GM12872 (cell line): ENCODE results near the gene DNAJC22.

Experiments used
- TF ChIP-seq, protein P1 (sequence below): IDR thresholded peaks from 3 replicates; pipeline ENCODE4 v1.5.1; 2011; ENCODE audit warnings: low read depth, mild to moderate bottlenecking, low read length, moderate library complexity; ENCODE audit not compliant: insufficient read depth

Gene DNAJC22

DNA sequence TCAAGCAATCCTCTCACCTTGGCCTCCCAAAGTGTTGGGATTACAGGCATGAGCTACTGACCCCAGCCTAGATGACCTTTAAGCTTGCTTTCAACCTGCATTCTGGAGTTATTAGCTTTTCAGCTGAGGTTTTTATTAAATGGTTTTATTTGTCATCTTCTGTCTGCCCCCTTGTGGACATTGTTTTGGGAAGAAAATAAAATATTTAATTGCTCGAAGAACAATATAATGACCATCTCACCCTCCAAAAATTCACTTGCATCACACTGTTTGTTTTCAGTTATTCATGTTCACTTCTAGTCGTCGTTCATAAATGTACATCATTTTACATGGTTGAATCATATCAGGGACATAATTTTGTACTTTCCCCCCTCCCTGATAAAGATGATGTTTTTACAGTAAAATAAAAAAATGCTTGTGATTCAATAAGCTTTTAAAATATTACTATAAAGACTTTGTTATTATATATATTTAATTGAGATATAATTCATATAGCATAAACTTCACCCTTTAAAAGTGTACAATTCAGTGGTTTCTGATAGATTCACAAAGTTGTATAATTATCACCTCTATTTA is 10.5 kb downstream of the DNAJC22 start:
- TF ChIP-seq, protein P1, sequence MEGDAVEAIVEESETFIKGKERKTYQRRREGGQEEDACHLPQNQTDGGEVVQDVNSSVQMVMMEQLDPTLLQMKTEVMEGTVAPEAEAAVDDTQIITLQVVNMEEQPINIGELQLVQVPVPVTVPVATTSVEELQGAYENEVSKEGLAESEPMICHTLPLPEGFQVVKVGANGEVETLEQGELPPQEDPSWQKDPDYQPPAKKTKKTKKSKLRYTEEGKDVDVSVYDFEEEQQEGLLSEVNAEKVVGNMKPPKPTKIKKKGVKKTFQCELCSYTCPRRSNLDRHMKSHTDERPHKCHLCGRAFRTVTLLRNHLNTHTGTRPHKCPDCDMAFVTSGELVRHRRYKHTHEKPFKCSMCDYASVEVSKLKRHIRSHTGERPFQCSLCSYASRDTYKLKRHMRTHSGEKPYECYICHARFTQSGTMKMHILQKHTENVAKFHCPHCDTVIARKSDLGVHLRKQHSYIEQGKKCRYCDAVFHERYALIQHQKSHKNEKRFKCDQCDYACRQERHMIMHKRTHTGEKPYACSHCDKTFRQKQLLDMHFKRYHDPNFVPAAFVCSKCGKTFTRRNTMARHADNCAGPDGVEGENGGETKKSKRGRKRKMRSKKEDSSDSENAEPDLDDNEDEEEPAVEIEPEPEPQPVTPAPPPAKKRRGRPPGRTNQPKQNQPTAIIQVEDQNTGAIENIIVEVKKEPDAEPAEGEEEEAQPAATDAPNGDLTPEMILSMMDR: peak; percentile 41; the same call in 1 of the 3 replicates

DNA sequence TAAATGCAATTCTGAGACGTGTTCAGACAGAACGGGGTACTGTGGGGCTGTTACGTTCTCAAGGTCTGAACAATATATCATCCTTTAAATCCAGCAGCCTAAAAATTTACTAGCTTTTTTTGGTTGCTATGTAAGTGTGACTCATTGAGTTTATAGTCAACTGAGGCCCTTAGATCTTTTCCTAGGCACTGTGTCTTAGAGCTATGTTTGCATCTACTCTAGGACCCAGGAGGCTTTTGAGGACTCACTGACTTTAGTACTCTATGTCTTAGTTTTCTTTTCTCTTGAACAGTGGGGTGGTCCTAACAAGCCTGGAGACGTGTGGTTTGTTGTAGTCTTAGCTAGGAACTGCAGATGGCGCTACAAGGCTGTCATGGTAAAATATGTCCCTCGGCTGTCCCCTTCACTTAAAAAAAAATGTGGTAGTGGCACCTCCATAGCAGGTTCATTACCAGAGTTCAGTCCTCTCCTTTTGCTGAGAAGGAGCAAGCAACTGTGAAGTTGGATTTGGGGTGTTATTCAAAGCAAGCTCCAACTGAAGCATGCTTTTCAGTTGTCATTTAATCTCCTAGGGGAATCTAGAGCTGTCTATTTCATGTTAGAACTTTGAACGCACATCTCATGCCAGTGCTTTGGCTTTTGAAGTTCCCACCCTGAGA is 11.9 kb downstream of the DNAJC22 start:
- TF ChIP-seq, protein P1: peak; percentile 83

DNA sequence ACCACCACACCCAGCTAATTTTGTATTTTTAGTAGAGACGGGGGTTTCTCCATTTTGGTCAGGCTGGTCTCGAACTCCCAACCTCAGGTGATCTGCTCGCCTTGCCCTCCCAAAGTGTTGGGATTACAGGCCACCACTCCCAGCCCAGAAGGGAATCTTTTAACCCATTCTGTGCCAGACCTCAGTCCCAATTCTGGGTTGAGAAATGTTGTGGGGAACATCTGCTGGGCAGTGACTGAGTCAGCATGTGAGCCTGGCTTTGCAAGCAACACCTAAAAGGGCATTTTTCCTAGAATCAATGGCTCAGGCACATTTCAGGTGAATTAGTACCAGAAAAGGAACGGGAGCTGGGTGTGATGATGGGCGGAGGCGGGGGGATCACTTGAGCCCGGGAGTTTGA is 13.0 kb downstream of the DNAJC22 start:
- TF ChIP-seq, protein P1: no peak

DNA sequence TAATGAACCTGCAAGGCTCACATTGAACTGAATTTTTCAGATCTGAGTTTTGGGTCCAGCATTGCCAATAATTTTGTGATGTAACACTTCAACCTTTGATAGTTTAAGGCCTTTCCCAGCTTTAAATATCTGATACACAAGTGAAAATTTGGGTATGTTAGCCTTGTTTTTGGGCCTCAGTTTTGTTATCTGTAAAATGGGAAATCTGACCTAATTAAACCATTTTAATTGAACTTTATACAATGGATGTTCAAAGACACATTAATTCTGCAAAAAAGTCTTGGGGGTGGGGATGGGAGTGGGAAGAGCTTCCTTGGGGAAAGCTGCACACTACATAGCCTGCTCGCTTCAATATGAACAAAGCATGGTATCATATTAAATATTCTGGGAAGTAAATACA is 15.4 kb downstream of the DNAJC22 start:
- TF ChIP-seq, protein P1: no peak

DNA sequence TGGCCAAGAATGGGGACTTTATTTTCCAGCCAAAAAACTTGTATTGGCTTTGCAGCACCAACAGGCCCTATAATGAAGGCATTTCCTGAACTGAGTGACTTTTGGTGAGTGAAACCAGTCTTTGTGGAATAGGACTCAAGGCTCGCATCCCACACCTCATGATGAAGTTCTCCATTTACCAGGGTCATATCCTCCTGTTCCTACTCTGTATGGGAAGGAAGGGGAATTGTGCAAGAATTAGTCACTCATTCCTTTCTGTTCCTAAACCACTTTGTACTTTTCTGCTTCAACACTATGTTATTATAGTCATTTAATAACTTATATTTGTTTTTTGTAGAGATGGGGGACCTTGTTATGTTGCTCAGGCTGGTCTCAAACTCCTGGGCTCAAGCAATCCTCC is 18.3 kb downstream of the DNAJC22 start:
- TF ChIP-seq, protein P1: no peak

DNA sequence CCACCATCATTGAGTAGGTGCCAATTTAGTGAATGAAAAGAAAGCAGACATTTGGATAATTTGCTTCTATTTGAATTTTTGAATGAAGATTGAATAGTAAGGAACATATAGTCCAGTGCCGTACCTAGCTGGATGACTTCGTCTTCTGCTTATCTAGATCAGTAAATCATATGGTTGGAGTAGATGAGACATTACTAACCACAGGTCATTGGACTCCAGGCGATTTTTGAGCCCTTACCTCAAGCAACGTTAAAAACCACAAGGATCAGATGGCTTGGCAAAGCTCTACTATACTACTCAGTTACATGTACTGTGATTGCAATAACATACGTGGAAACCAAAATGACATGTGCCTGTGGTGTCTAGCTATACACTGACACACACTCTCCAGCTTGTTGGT is 18.9 kb downstream of the DNAJC22 start:
- TF ChIP-seq, protein P1: no peak

DNA sequence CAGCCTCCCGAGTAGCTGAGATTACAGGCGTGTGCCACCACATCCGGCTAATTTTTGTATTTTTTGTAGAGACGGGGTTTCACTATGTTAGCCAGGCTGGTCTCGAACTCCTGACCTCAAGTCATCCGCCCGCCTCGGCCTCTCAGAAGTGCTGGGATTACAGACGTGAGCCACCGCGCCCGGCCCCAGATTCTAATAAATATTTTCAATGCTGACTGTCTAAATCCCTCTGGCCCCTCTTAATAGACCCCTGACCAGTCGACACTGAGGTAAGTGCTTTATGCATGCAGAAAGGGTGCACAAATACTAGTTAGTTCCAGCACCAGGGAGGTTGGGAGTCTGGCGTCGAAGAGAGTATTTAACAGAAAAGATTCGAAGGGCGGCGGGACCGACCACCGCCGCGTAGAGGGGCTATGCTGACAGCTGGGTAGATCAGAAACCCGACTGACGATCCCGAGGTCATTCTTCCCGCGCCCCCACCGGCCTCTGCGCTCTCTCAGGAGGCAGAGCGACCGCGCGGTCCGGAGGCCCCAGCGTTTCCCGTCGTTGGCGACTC is 19.5 kb downstream of the DNAJC22 start:
- TF ChIP-seq, protein P1: no peak
